Heart left ventricle (tissue), 16 donors: ENCODE results near the gene BCORL1. TPM values are rescaled to one million over a fixed set of nuclear protein-coding genes. Genes with fewer than 3 reads are reported as not detected.

Experiments used
- ATAC-seq, 4 donors: fragments of 200-7000 bp; cut with Tn5 transposase; one replicate each; pipeline ENCODE4 v1.9.1; 2020 to 2022; ENCODE audit warnings: moderate library complexity in 4 of 4, mild to moderate bottlenecking in 3 of 4, moderate number of reproducible peaks in 1 of 4
- DNase-seq, 5 donors: peaks; one replicate each; pipeline ENCODE4 v3.0.0-alpha.2; 2020
- H3K27ac ChIP-seq, 12 donors: fragments of 200-600 bp; sonication (generic) in 4 of 12; one replicate each; pipeline versions ENCODE4 v1.5.0 to v1.8.0; 2016 to 2022; ENCODE audit warnings: mild to moderate bottlenecking in 2 of 12
- H3K27me3 ChIP-seq, 9 donors: fragments of 200-600 bp; sonication (generic) in 2 of 9; one replicate each; pipeline versions ENCODE4 v1.5.1 to v1.8.0; 2016 to 2022; ENCODE audit warnings: mild to moderate bottlenecking in 3 of 9
- H3K36me3 ChIP-seq, 9 donors: fragments of 200-600 bp; sonication (generic) in 2 of 9; one replicate each; pipeline versions ENCODE4 v1.5.0 to v1.8.0; 2018 to 2022; ENCODE audit warnings: mild to moderate bottlenecking in 2 of 9
- H3K4me1 ChIP-seq, 12 donors: fragments of 200-600 bp; sonication (generic) in 4 of 12; one replicate each; pipeline versions ENCODE4 v1.5.0 to v1.8.0; 2016 to 2022; ENCODE audit warnings: mild to moderate bottlenecking in 3 of 12
- H3K4me3 ChIP-seq, 12 donors: fragments of 200-600 bp; sonication (generic) in 4 of 12; one replicate each; pipeline versions ENCODE4 v1.5.0 to v1.8.0; 2017 to 2022; ENCODE audit warnings: mild to moderate bottlenecking in 9 of 12, moderate library complexity in 4 of 12
- H3K9me3 ChIP-seq, 12 donors: fragments of 200-600 bp; sonication (generic) in 4 of 12; one replicate each; pipeline versions ENCODE4 v1.5.0 to v1.8.0; 2016 to 2022; ENCODE audit warnings: mild to moderate bottlenecking in 1 of 12
- CTCF ChIP-seq, 12 donors: fragments of 200-600 bp; sonication (generic) in 4 of 12; IDR thresholded peaks; one replicate each; pipeline versions ENCODE4 v1.5.0 to v1.8.0; 2018 to 2022; ENCODE audit warnings: antibody characterized with exemption in 12 of 12, mild to moderate bottlenecking in 5 of 12
- POLR2A ChIP-seq, 2 donors: fragments of 450-650 bp; IDR thresholded peaks; one replicate each; pipeline ENCODE4 v1.6.1; 2017; ENCODE audit warnings: antibody characterized with exemption in 2 of 2, mild to moderate bottlenecking in 2 of 2, moderate library complexity in 2 of 2
- WGBS, 4 donors: extraction: QIAGEN DNeasy Blood & Tissue Kit in 2 of 4; methylation state at CpG; one replicate each; pipeline versions ENCODE4 v1.1.5 to v1.1.7; 2013 to 2018; 5-methylcytosine and 5-hydroxymethylcytosine counted together
- intact Hi-C, 10 donors: fragments of 100-400 bp; cut with DNase I; formaldehyde crosslinking; loops; one replicate each; pipeline versions ENCODE4 v1.11.1 to v1.14.2; 2022
- polyA plus RNA-seq, 2 donors: library from polyadenylated mRNA; stranded (reverse); fragments of 200-250 nt; gene quantifications; one replicate each; pipeline ENCODE4 v1.2.3, GENCODE V29; 2013
- total RNA-seq, 9 donors: library from RNA; depleted of rRNA in 2 of 9; stranded (reverse); fragments of >200 nt in 2 of 9; fragmentation: NEBNext Ultra II Directional in 3 of 9; extraction: Animal tissue kit (Norgen Biotek cat#: 25700) in 3 of 9; gene quantifications; one replicate each; pipeline versions ENCODE4 v1.1.0 to v1.2.4, GENCODE V29; 2016 to 2023
- donor health status: ischemic (EF 13 %, LVEDD 7.1; RV severe dilation, severe dysfunction).
- donor health status: healthy with polysubstance abuse.
- donor health status: DM: no; HTN: yes; CAD: no.
- donor health status: DM: no; HTN: no; CAD: no.
- donor health status: ischemic (EF 25% LVEDD 6.9; RV normal size, moderate dysfunction).
- donor health status: ischemic (EF 25% LVEDD 5.7; RV mildly dilated, moderate dysfunction).
- donor health status: healthy.
- donor health status: DM: yes; HTN: yes; CAD: no.
- donor health status: ischemic (EF 35%, LVEDD 5.7; RV mildly dilated, moderate dysfunction).
- donor health status: nonischemic (EF 11% LVEDD 7.7; RV severe dilation, severe dysfunction).
- donor health status: DM: yes; HTN: yes; CAD: no.
- donor health status: PGD.
- donor health status: ischemic (EF 29% LVEDD 5.4; RV normal size, mild dysfunction).
- donor health status: nonischemic (EF 23%, LVEDD 6.1; RV moderate dilation, normal function).

BCORL1 gene
- total and polyA plus RNA-seq, 11 donors = 3.3 to 11.0 (median 8.0) TPM

GRCh38 chrX:129939986-129940385 is 42.4 kb upstream of the BCORL1 start:
- DNase-seq (peak in 3 of 5 donors; percentile 20 to 51 (median 30)), ATAC-seq (no peak)
- Histone ChIP-seq H3K4me1 (no peaks in the 10 kb centered on the region), H3K27ac (no peak overlapping the region), H3K9me3 (no peaks in the 10 kb centered on the region), H3K4me3 (no peak overlapping the region), H3K27me3 (peaks cover 0 to 14% (median 0%) of the 10 kb centered on the region in 9 donors), H3K36me3 (no peaks in the 10 kb centered on the region)
- WGBS, 4 donors = 43 to 57% (median 49%) methylated on average over 8 of the region's 8 CpGs
- intact Hi-C loops = loop anchor here in 1 of 10 donors (10.0 kb wide), 2 partner anchors 235 to 335 kb away; partner anchors contain the start of gene RAB33A
- no peak for TF ChIP-seq CTCF (IDR thresholded peaks at IDR 0.05)
- no peak for TF ChIP-seq POLR2A (IDR thresholded peaks at IDR 0.05)

GRCh38 chrX:129940721-129941120 is 41.7 kb upstream of the BCORL1 start:
- Histone ChIP-seq H3K36me3 (no peaks in the 10 kb centered on the region), H3K9me3 (no peaks in the 10 kb centered on the region), H3K27me3 (peaks cover 0 to 14% (median 0%) of the 10 kb centered on the region in 9 donors), H3K4me3 (no peak overlapping the region), H3K27ac (no peak overlapping the region), H3K4me1 (no peaks in the 10 kb centered on the region)
- intact Hi-C loops = no loop called here
- 62 to 94% (median 79%) methylated on average over 2 of the region's 2 CpGs for WGBS, 4 donors
- DNase-seq (no peak), ATAC-seq (no peak)
- TF ChIP-seq CTCF (IDR thresholded peaks at IDR 0.05) (no peak), POLR2A (IDR thresholded peaks at IDR 0.05) (no peak)

GRCh38 chrX:129945131-129945530 is 37.3 kb upstream of the BCORL1 start:
- H3K27me3 ChIP-seq = peaks cover 0 to 4% (median 0%) of the 10 kb centered on the region in 9 donors
- no peak overlapping the region for H3K27ac ChIP-seq
- intact Hi-C loops = no loop called here
- 86 to 96% (median 93%) methylated on average over 1 of the region's 1 CpG for WGBS, 4 donors
- no peaks in the 10 kb centered on the region for H3K4me1 ChIP-seq
- no peaks in the 10 kb centered on the region for H3K36me3 ChIP-seq
- no peaks in the 10 kb centered on the region for H3K9me3 ChIP-seq
- H3K4me3 ChIP-seq = no peak overlapping the region
- TF ChIP-seq CTCF (IDR thresholded peaks at IDR 0.05) (no peak), POLR2A (IDR thresholded peaks at IDR 0.05) (no peak)
- DNase-seq (no peak), ATAC-seq (no peak)

GRCh38 chrX:129953334-129953648 is 29.1 kb upstream of the BCORL1 start:
- ATAC-seq (no peak), DNase-seq (no peak)
- H3K9me3 ChIP-seq = no peaks in the 10 kb centered on the region
- H3K36me3 ChIP-seq = no peaks in the 10 kb centered on the region
- peaks cover 0 to 12% (median 0%) of the 10 kb centered on the region in 9 donors for H3K27me3 ChIP-seq
- TF ChIP-seq CTCF (IDR thresholded peaks at IDR 0.05) (no peak), POLR2A (IDR thresholded peaks at IDR 0.05) (no peak)
- H3K27ac ChIP-seq = no peak overlapping the region
- 11 to 17% (median 15%) methylated on average over 10 to 18 of the region's 18 CpGs; no CpG with 5 or more reads in 1 of the 4 donors for WGBS, 4 donors
- intact Hi-C loops = no loop called here
- H3K4me1 ChIP-seq = peaks cover 0 to 17% (median 3%) of the 10 kb centered on the region in 12 donors
- H3K4me3 ChIP-seq = peak overlapping the region in 9 of 12 donors; percentile 31 to 51 (median 43)
